Kidney epithelial cell (primary cell): ENCODE measurements around the gene BOD1L1. TPM values are rescaled to one million over a fixed set of nuclear protein-coding genes. Genes with fewer than 3 reads are reported as not detected.

Source experiments
- DNase-seq: peaks from one replicate; pipeline ENCODE4 v3.0.0-alpha.2; 2010; ENCODE audit warnings: low read depth
- H3K27me3 ChIP-seq: 2 replicates; pipeline ENCODE4 v1.6.0; 2011; ENCODE audit warnings: low read length; ENCODE audit not compliant: control insufficient read depth, insufficient read depth
- H3K36me3 ChIP-seq: 2 replicates; pipeline ENCODE4 v1.5.1; 2011; ENCODE audit warnings: low read length; ENCODE audit not compliant: control insufficient read depth, insufficient read depth
- H3K4me3 ChIP-seq: 2 replicates; pipeline ENCODE4 v1.5.1; 2011; ENCODE audit warnings: low read depth, mild to moderate bottlenecking, control low read depth, low read length
- CTCF ChIP-seq: IDR thresholded peaks from 2 replicates; pipeline ENCODE4 v1.5.1; 2011; ENCODE audit warnings: mild to moderate bottlenecking, moderate library complexity, low read length, control low read depth, inconsistent platforms; ENCODE audit not compliant: insufficient read depth, poor library complexity, severe bottlenecking
- total RNA-seq: library from RNA; depleted of rRNA; stranded (reverse); fragments of >200 nt; gene quantifications from 2 replicates; pipeline ENCODE4 v1.2.3, GENCODE V29; 2015

BOD1L1 gene
- total RNA-seq, 1 donor from 2014 or later: 35.2 TPM

DNA sequence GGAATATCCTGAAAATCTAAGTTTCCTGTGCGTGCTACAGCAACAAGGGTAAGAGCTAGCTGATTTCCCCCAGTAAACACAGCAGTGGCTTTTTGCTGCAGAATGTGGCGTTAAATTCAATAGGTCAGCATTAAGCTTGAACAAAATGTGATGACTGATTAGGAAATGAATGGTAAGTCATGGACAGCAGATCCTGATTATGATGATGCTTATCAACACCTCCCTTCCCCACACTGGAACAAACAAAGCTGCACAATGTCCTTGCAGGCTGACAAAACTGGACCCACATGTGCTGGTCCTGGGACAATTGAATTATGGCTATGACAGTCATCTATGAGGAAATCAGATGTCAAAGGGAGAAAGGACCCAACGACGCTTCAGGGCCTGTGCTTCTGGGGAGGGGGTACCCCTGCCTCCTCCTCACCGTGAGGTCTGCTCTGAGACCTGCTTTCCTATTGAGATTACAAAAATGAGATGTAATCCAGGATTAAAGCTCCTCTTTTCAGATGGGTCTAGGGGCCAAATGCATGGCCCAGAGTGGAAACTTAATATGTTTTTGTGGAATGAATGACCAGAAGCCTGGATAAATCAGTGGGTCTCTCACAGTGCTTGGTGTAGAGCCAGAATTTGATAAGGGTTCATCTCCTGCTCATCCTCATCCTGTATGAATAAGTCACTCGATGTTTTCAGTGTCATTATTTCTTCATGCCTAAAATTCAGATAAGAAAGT, 32.0 kb upstream of the BOD1L1 start:
- Histone ChIP-seq H3K4me3 (no peak overlapping the region), H3K27me3 (no peaks in the 10 kb centered on the region), H3K36me3 (no peaks in the 10 kb centered on the region)
- TF ChIP-seq CTCF: no peak
- no peak for DNase-seq

- H3K36me3 ChIP-seq: no peaks in the 10 kb centered on the region
- H3K4me3 ChIP-seq: no peak overlapping the region
- no peaks in the 10 kb centered on the region for H3K27me3 ChIP-seq
- TF ChIP-seq CTCF: peak; percentile 86
- DNase-seq: no peak
These were observed 29.3 kb upstream of the BOD1L1 start for GRCh38 chr4:13656569-13657405.

GRCh38 chr4:13654162-13654797, 26.8 kb upstream of the BOD1L1 start:
- TF ChIP-seq CTCF: peak; percentile 97
- no peak for DNase-seq

GRCh38 chr4:13653766-13654161, 26.2 kb upstream of the BOD1L1 start:
- no peak for DNase-seq
- TF ChIP-seq CTCF: no peak
- H3K36me3 ChIP-seq: no peaks in the 10 kb centered on the region
- no peak overlapping the region for H3K4me3 ChIP-seq
- no peaks in the 10 kb centered on the region for H3K27me3 ChIP-seq

More at GRCh38 chr4:13654162-13654797, 26.8 kb upstream of the BOD1L1 start:
- Histone ChIP-seq H3K4me3 (peak overlapping the region; percentile 35), H3K36me3 (no peaks in the 10 kb centered on the region), H3K27me3 (no peaks in the 10 kb centered on the region)

GRCh38 chr4:13647031-13647430, 19.5 kb upstream of the BOD1L1 start:
- no peak overlapping the region for H3K4me3 ChIP-seq
- DNase-seq: no peak

More at GRCh38 chr4:13647031-13647430, 19.5 kb upstream of the BOD1L1 start:
- H3K36me3 ChIP-seq: no peaks in the 10 kb centered on the region
- H3K27me3 ChIP-seq: no peaks in the 10 kb centered on the region
- no peak for TF ChIP-seq CTCF
